GM10248 (cell line): ENCODE data around the gene TTC34.
"Not testable (repeated sequence)": the region's sequence is repeated elsewhere in the genome, so short reads cannot be mapped to it uniquely, and the experiment has no call there.

Experiments used
- CTCF ChIA-PET: fragments of 300-600 bp; sonication (Branson Sonifier 250); formaldehyde crosslinking; extraction: SDS; loops from one replicate; lab custom pipeline; 2021; ENCODE audit warnings: antibody characterized with exemption; lab: Yijun Ruan, JAX
- POLR2A ChIA-PET: fragments of 350-650 bp; sonication (Branson Sonifier 250); formaldehyde crosslinking; extraction: SDS; loops from one replicate; lab custom pipeline; 2020; ENCODE audit warnings: antibody characterized with exemption; lab: Yijun Ruan, JAX
- DNase-seq: peaks from one replicate; pipeline ENCODE4 v3.0.0; 2012; ENCODE audit errors: extremely low spot score
- TF ChIP-seq, protein P1 (sequence below): IDR thresholded peaks from 2 replicates; pipeline ENCODE4 v1.5.1; 2012; ENCODE audit warnings: mild to moderate bottlenecking, low read depth; ENCODE audit errors: extremely low read depth, missing control alignments, control extremely low read depth

Gene TTC34

DNA sequence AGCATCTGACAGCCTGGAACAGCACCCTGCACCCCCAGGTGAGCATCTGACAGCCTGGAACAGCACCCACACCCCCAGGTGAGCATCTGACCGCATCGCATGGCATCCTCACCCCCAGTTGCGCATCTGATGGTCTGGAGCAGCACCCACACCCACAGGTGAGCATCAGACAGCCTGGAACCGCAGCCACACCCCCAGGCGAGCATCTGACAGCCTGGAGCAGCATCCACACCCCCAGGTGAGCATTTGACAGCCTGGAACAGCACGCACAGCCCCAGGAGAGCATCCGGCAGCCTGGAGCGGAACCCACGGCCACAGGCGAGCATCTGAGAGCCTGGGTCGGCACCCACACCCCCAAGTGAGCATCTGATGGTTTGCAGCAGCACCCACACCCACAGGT, 118.6 kb downstream of the TTC34 start:
- POLR2A ChIA-PET, DNase-seq, CTCF ChIA-PET: not testable (repeated sequence)

DNA sequence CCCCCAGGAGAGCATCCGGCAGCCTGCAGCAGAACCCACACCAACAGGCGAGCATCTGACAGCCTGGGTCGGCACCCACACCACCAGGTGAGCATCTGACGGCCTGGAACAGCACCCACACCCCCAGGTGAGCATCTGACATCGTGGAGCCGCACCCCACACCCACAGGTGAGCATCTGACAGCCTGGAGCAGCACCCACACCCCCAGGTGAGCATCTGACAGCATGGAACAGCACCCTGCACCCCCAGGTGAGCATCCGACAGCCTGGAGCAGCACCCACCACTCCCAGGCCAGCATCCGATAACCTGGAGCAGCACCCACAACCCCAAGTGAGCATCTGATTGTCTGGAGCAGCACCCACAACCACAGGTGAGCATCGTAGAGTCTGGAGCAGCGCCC, 124.8 kb downstream of the TTC34 start:
- POLR2A ChIA-PET, DNase-seq: not testable (repeated sequence)

DNA sequence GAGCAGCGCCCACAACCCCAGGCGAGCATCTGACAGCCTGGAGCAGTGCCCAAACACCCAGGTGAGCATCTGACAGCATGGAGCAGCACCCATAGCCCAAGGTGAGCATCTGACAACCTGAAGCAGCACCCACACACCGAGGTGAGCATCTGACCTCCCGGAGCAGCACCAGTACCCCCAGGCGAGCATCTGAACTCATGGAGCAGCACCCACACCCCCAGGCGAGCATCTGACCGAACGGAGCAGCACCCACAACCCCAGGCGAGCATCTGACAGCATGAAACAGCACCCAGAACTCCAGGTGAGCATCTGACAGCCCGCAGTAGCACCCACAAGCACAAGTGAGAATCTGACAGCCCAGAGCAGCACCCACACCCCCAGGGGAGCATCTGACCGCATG, 129.8 kb downstream of the TTC34 start:
- CTCF ChIA-PET, DNase-seq, POLR2A ChIA-PET: not testable (repeated sequence)

More for the DNA sequence above, 124.8 kb downstream of the TTC34 start:
- CTCF ChIA-PET = not testable (repeated sequence)

DNA sequence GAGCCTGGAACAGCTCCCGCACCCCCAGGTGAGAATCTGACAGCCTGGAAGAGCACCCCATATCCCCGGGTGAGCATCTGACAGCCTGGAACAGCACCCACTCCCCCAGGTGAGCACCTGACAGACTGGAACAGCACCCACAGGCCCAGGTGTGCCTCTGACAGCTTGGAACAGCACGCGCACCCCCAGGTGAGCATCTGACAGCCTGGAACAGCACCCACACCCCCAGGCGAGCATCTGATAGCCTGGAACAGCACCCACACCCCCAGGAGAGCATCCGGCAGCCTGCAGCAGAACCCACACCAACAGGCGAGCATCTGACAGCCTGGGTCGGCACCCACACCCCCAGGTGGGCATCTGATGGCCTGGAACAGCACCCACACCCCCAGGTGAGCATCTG, 141.7 kb downstream of the TTC34 start:
- CTCF ChIA-PET, DNase-seq, POLR2A ChIA-PET: not testable (repeated sequence)

DNA sequence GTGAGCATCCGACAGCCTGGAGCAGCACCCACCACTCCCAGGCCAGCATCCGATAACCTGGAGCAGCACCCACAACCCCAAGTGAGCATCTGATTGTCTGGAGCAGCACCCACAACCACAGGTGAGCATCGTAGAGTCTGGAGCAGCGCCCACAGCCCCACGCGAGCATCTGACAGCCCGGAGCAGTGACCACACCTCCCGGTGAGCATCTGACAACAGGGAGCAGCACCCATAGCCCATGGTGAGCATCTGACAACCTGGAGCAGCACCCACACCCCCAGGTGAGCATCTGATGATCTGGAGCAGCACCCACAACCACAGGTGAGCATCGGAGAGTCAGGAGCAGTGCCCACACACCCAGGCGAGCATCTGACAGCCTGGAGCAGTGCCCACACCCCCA, 143.6 kb downstream of the TTC34 start:
- POLR2A ChIA-PET, CTCF ChIA-PET, DNase-seq: not testable (repeated sequence)

DNA sequence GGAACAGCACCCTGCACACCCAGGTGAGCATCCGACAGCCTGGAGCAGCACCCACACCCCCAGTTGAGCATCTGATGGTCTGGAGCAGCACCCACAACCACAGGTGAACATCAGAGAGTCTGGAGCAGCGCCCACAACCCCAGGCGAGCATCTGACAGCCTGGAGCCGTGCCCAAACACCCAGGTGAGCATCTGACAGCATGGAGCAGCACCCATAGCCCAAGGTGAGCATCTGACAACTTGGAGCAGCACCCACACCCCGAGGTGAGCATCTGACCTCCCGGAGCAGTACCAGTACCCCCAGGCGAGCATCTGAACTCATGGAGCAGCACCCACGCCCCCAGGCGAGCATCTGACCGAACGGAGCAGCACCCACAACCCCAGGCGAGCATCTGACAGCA, 144.4 kb downstream of the TTC34 start:
- POLR2A ChIA-PET, CTCF ChIA-PET, DNase-seq: not testable (repeated sequence)

DNA sequence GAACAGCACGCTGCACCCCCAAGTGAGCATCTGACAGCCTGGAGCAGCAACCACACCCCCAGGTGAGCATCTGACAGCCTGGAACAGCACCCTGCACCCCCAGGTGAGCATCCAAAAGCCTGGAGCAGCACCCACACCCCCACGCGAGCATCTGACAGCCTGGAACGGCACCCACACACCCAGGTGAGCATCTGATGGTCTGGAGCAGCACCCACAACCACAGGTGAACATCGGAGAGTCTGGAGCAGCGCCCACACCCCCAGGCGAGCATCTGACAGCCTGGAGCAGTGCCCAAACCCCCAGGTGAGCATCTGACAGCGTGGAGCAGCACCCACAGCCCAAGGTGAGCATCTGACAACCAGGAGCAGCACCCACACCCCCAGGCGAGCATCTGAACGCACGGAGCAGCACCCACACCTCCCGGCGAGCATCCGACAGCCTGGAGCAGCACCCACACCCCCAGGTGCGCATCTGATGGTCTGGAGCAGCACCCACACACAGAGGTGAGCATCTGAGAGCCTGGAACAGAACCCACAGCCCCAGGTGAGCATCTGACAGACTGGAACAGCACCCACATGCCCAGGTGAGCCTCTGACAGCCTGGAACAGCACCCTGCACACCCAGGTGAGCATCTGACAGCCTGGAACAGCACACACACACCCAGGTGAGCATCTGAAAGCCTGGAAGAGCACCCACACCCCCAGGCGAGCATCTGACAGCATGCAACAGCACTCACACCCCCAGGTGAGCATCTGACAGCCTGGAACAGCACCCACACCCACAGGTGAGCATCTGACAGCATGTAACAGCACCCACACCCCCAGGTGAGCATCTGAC, 145.7 kb downstream of the TTC34 start:
- POLR2A ChIA-PET, DNase-seq, CTCF ChIA-PET: not testable (repeated sequence)

DNA sequence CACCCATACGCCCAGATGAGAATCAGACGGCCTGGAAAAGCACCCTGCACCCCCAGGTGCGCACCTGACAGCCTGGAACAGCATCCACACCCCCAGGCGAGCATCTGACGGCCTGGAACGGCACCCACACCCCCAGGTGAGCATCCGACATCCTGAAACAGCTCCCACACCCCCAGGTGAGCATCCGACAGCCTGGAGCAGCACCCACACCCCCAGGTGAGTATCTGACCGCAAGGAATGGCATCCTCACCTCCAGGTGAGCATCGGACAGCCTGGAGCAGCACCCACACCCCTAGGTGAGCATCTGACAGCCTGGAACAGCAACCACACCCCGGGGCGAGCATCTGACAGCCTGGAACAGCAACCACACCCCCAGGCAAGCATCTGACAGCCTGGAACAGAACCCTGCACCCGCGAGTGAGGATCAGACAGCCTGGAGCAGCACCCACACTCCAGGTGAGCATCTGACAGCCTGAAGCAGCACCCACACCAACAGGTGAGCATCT, 147.0 kb downstream of the TTC34 start:
- CTCF ChIA-PET = not testable (repeated sequence)

DNA sequence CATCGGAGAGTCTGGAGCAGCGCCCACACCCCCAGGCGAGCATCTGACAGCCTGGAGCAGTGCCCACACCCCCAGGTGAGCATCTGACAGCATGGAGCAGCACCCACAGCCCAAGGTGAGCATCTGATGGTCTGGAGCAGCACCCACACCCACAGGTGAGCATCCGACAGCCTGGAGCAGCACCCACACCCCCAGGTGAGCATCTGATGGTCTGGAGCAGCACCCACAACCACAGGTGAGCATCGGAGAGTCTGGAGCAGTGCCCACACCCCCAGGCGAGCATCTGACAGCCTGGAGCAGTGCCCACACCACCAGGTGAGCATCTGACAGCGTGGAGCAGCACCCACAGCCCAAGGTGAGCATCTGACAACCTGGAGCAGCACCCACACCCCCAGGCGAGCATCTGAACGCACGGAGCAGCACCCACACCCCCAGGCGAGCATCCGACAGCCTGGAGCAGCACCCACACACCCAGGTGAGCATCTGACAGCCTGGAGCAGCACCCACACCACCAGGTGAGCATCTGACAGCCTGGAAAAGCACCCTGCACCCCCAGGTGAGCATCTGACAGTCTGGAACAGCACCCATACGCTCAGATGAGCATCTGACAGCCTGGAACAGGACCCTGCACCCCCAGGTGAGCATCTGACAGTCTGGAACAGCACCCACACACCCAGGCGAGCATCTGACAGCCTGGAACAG, 147.6 kb downstream of the TTC34 start:
- CTCF ChIA-PET, POLR2A ChIA-PET, DNase-seq: not testable (repeated sequence)

More for the DNA sequence above, 147.0 kb downstream of the TTC34 start:
- POLR2A ChIA-PET = not testable (repeated sequence)
- DNase-seq = peak; percentile 29

DNA sequence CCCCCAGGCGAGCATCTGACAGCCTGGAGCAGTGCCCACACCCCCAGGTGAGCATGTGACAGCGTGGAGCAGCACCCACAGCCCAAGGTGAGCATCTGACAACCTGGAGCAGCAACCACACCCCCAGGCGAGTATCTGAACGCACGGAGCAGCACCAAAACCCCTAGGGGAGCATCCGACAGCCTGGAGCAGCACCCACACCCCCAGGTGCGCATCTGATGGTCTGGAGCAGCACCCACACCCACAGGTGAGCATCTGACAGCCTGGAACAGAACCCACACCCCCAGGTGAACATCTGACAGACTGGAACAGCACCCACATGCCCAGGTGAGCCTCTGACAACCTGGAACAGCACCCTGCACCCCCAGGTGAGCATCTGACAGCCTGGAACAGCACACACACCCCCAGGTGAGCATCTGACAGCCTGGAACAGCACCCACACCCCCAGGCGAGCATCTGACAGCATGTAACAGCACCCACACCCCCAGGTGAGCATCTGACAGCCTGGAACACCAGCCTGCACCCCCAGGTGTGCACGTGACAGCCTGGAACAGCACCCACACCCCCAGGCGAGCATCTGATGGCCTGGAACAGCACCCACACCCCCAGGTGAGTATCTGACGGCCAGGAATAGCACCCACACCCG, 148.4 kb downstream of the TTC34 start:
- POLR2A ChIA-PET, DNase-seq, CTCF ChIA-PET: not testable (repeated sequence)

DNA sequence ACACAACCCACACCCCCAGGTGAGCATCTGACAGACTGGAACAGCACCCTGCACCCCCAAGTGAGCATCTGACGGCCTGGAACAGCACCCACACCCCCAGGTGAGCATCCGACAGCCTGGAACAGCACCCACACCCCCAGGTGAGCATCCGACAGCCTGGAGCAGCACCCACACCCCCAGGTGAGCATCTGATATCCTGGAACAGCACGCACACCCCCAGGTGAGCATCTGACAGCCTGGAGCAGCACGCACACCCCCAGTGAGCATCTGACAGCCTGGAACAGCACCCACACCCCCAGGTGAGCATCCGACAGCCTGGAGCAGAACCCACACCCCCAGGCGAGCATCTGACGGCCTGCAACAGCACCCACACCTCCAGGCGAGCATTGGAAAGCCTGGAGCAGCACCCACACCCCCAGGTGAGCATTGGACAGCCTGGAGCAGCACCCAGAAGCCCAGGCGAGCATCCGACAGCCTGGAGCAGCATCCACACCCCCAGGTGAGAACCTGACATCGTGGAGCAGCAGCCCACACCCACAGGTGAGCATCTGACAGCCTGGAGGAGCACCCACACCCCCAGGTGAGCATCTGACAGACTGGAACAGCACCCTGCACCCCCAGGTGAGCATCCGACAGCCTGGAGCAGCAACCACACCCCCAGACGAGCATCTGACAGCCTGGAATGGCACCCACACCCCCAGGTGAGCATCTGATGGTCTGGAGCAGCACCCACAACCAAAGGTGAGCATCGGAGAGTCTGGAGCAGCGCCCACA, 149.2 kb downstream of the TTC34 start:
- CTCF ChIA-PET, DNase-seq, POLR2A ChIA-PET: not testable (repeated sequence)

DNA sequence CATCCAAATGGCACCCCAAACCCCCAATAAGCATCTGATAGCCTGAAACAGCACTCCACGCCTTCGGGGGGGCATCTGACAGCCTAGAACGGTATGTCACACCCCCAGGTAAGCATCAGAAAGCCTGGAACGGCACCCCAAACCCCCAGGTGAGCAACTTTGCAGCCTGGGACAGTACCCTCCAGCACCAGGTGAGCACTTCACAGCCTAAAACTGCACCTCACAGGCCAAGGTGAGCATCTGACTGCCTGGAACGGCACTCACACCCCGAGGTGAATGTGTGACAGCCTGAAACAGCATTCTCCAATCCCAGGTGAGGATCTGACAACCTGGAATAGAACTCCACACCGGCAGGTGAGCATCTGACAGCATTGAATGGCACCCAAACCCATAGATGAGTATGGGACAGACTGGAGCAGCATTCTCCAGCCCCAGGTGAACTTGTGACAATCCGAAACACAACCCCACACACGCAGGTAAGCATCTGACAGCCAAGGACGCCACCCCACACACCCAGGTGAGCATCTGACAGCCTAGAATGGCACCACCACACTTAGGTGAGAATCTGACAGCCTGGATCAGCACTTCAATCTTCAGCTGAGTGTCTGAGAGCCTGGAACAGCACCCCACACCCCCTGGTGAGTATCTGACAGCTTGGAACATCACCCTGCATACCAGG, 150.4 kb downstream of the TTC34 start:
- CTCF ChIA-PET = no interaction called here
- TF ChIP-seq, protein P1, sequence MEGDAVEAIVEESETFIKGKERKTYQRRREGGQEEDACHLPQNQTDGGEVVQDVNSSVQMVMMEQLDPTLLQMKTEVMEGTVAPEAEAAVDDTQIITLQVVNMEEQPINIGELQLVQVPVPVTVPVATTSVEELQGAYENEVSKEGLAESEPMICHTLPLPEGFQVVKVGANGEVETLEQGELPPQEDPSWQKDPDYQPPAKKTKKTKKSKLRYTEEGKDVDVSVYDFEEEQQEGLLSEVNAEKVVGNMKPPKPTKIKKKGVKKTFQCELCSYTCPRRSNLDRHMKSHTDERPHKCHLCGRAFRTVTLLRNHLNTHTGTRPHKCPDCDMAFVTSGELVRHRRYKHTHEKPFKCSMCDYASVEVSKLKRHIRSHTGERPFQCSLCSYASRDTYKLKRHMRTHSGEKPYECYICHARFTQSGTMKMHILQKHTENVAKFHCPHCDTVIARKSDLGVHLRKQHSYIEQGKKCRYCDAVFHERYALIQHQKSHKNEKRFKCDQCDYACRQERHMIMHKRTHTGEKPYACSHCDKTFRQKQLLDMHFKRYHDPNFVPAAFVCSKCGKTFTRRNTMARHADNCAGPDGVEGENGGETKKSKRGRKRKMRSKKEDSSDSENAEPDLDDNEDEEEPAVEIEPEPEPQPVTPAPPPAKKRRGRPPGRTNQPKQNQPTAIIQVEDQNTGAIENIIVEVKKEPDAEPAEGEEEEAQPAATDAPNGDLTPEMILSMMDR = no peak
- POLR2A ChIA-PET = no interaction called here
- DNase-seq = no peak
